OCI-LY1 (cell line): ENCODE data around the gene CMIP.

Source experiments
- H2AFZ ChIP-seq: fragments of 200-600 bp; sonication (generic), shearing (Covaris generic); 2 replicates; pipeline ENCODE4 v1.6.0; 2014; ENCODE audit warnings: antibody characterized with exemption, mild to moderate bottlenecking, low read length
- H3F3A ChIP-seq: fragments of 200-600 bp; sonication (generic), shearing (Covaris generic); 2 replicates; pipeline ENCODE4 v1.6.0; 2014; ENCODE audit warnings: mild to moderate bottlenecking, antibody characterized with exemption, low read length, moderate library complexity; ENCODE audit not compliant: insufficient read depth
- H3K27ac ChIP-seq: fragments of 200-600 bp; sonication (generic); 2 replicates; pipeline ENCODE4 v1.5.1; 2014; ENCODE audit warnings: low read length, mixed run types, mild to moderate bottlenecking, low read depth; ENCODE audit not compliant: poor library complexity, severe bottlenecking
- H3K27me3 ChIP-seq: fragments of 200-600 bp; sonication (generic); 2 replicates; pipeline ENCODE4 v1.6.0; 2014; ENCODE audit warnings: antibody characterized with exemption, mild to moderate bottlenecking, low read length, moderate library complexity; ENCODE audit not compliant: insufficient read depth
- H3K36me3 ChIP-seq: fragments of 200-600 bp; sonication (generic); 2 replicates; pipeline ENCODE4 v1.6.1; 2014; ENCODE audit warnings: mild to moderate bottlenecking, antibody characterized with exemption, low read length, moderate library complexity, mixed read lengths; ENCODE audit not compliant: insufficient read depth
- H3K4me1 ChIP-seq: fragments of 200-600 bp; sonication (generic); 2 replicates; pipeline ENCODE4 v1.5.1; 2014; ENCODE audit warnings: mild to moderate bottlenecking, low read length, moderate library complexity; ENCODE audit not compliant: insufficient read depth, severe bottlenecking
- H3K4me2 ChIP-seq: fragments of 200-600 bp; sonication (generic), shearing (Covaris generic); 2 replicates; pipeline ENCODE4 v1.6.1; 2014; ENCODE audit warnings: low read length
- H3K4me3 ChIP-seq: fragments of 200-600 bp; sonication (generic); 2 replicates; pipeline ENCODE4 v1.5.1; 2014; ENCODE audit warnings: low read length, low read depth, mild to moderate bottlenecking, mixed read lengths; ENCODE audit not compliant: poor library complexity, severe bottlenecking
- H3K79me2 ChIP-seq: fragments of 200-600 bp; shearing (Covaris generic); 2 replicates; pipeline ENCODE4 v1.6.1; 2016; ENCODE audit warnings: mixed run types, low read length, mixed read lengths; ENCODE audit not compliant: insufficient read depth
- H3K9ac ChIP-seq: fragments of 200-600 bp; sonication (generic), shearing (Covaris generic); 2 replicates; pipeline ENCODE4 v1.6.1; 2014; ENCODE audit warnings: mild to moderate bottlenecking, low read length, mixed read lengths
- H3K9me2 ChIP-seq: fragments of 200-600 bp; sonication (generic), shearing (Covaris generic); 2 replicates; pipeline ENCODE4 v1.6.1; 2014; ENCODE audit warnings: low read depth, mild to moderate bottlenecking, low read length, mixed read lengths
- H3K9me3 ChIP-seq: fragments of 200-600 bp; shearing (Covaris generic); 2 replicates; pipeline ENCODE4 v1.6.1; 2014; ENCODE audit warnings: low read length, mixed read lengths
- H4K20me1 ChIP-seq: fragments of 200-600 bp; sonication (generic), shearing (Covaris generic); 2 replicates; pipeline ENCODE4 v1.6.0; 2016; ENCODE audit warnings: mild to moderate bottlenecking, low read length; ENCODE audit not compliant: insufficient read depth
- CTCF ChIP-seq: fragments of 200-600 bp; sonication (generic), shearing (Covaris generic); IDR thresholded peaks from 2 replicates; pipeline ENCODE4 v1.5.1; 2017; ENCODE audit warnings: mild to moderate bottlenecking, antibody characterized with exemption, low read length, moderate library complexity, mixed read lengths
- EZH2 ChIP-seq: fragments of 200-600 bp; sonication (generic), shearing (Covaris generic); IDR thresholded peaks from 2 replicates; pipeline ENCODE4 v1.8.0; 2017; ENCODE audit warnings: borderline replicate concordance, mixed run types, mild to moderate bottlenecking, antibody characterized with exemption, low read length, moderate library complexity, mixed read lengths

CMIP gene

GRCh38 chr16:81449241-81449640 is 4.6 kb downstream of the CMIP start:
- Histone ChIP-seq H3F3A (no peaks in the 10 kb centered on the region), H3K4me2 (peak overlapping the region; percentile 91), H3K9me3 (no peaks in the 10 kb centered on the region), H3K4me3 (peak overlapping the region; percentile 85), H4K20me1 (no peaks in the 10 kb centered on the region), H3K27ac (peak overlapping the region; percentile 83), H3K36me3 (peaks cover 16% of the 10 kb centered on the region), H3K79me2 (peaks cover 88% of the 10 kb centered on the region), H3K9me2 (no peaks in the 10 kb centered on the region), H3K9ac (no peak overlapping the region), H3K27me3 (no peaks in the 10 kb centered on the region), H3K4me1 (peaks cover 65% of the 10 kb centered on the region), H2AFZ (no peak overlapping the region)
- TF ChIP-seq CTCF: no peak
- TF ChIP-seq EZH2: no peak

GRCh38 chr16:81449899-81450608 is 5.4 kb downstream of the CMIP start:
- H3K4me3 ChIP-seq: no peak overlapping the region
- H3K4me2 ChIP-seq: no peak overlapping the region
- H3K27ac ChIP-seq: peak overlapping the region; percentile 83
- H2AFZ ChIP-seq: no peak overlapping the region
- H3K36me3 ChIP-seq: peaks cover 16% of the 10 kb centered on the region
- no peaks in the 10 kb centered on the region for H3K27me3 ChIP-seq
- no peaks in the 10 kb centered on the region for H3K9me3 ChIP-seq
- H4K20me1 ChIP-seq: no peaks in the 10 kb centered on the region
- H3F3A ChIP-seq: no peaks in the 10 kb centered on the region
- H3K79me2 ChIP-seq: peaks cover 93% of the 10 kb centered on the region
- TF ChIP-seq EZH2 (no peak), CTCF (no peak)
- H3K9me2 ChIP-seq: no peaks in the 10 kb centered on the region
- H3K9ac ChIP-seq: no peak overlapping the region
- peaks cover 70% of the 10 kb centered on the region for H3K4me1 ChIP-seq

GRCh38 chr16:81450783-81451491 is 6.3 kb downstream of the CMIP start:
- H3K79me2 ChIP-seq: peaks cover 86% of the 10 kb centered on the region
- peaks cover 79% of the 10 kb centered on the region for H3K4me1 ChIP-seq
- H3K36me3 ChIP-seq: peaks cover 12% of the 10 kb centered on the region
- no peak overlapping the region; the same call in 1 of the 2 replicates for H3K9ac ChIP-seq
- H3K9me3 ChIP-seq: no peaks in the 10 kb centered on the region
- TF ChIP-seq CTCF (peak; percentile 12; the same call in 1 of the 2 replicates), EZH2 (no peak)
- peak overlapping the region; percentile 52; the same call in 1 of the 2 replicates for H3K4me2 ChIP-seq
- no peaks in the 10 kb centered on the region for H3K27me3 ChIP-seq
- peak overlapping the region; percentile 31 for H3K4me3 ChIP-seq
- H3K27ac ChIP-seq: peak overlapping the region; percentile 78
- no peaks in the 10 kb centered on the region for H3K9me2 ChIP-seq
- no peak overlapping the region for H2AFZ ChIP-seq
- H3F3A ChIP-seq: no peaks in the 10 kb centered on the region
- H4K20me1 ChIP-seq: no peaks in the 10 kb centered on the region
